ENCODE results near the gene SH3RF1. TPM values are rescaled to one million over a fixed set of nuclear protein-coding genes. Genes with fewer than 3 reads are reported as not detected.
"Not testable (repeated sequence)": the region's sequence is repeated elsewhere in the genome, so short reads cannot be mapped to it uniquely, and the experiment has no call there.

Gene SH3RF1
- total RNA-seq, 1 donor = 57.8 TPM

GRCh38 chr4:169309326-169309967, 38.7 kb upstream of the SH3RF1 start:
- DNase-seq (ENCODE audit: low read depth) = no peak
- TF ChIP-seq CTCF (IDR thresholded peaks at IDR 0.05; ENCODE audit: insufficient read depth, low read length) = no peak
- H3K4me3 ChIP-seq (ENCODE audit: low read depth, low read length) = no peak overlapping the region

GRCh38 chr4:169307576-169307975, 36.8 kb upstream of the SH3RF1 start:
- H3K4me3 ChIP-seq (ENCODE audit: low read depth, low read length) = no peak overlapping the region
- no peak for TF ChIP-seq CTCF (IDR thresholded peaks at IDR 0.05; ENCODE audit: insufficient read depth, low read length)
- no peak for DNase-seq (ENCODE audit: low read depth)

GRCh38 chr4:169305651-169306050, 34.9 kb upstream of the SH3RF1 start:
- DNase-seq (ENCODE audit: low read depth) = no peak
- H3K4me3 ChIP-seq (ENCODE audit: low read depth, low read length) = no peak overlapping the region
- TF ChIP-seq CTCF (IDR thresholded peaks at IDR 0.05; ENCODE audit: insufficient read depth, low read length) = no peak

GRCh38 chr4:169305173-169305572, 34.4 kb upstream of the SH3RF1 start:
- H3K4me3 ChIP-seq (ENCODE audit: low read depth, low read length) = no peak overlapping the region
- no peak for DNase-seq (ENCODE audit: low read depth)
- no peak for TF ChIP-seq CTCF (IDR thresholded peaks at IDR 0.05; ENCODE audit: insufficient read depth, low read length)

- no peak for DNase-seq (ENCODE audit: low read depth)
- TF ChIP-seq CTCF (IDR thresholded peaks at IDR 0.05; ENCODE audit: insufficient read depth, low read length) = no peak
- H3K4me3 ChIP-seq (ENCODE audit: low read depth, low read length) = no peak overlapping the region
Measured at GRCh38 chr4:169295822-169296221, 25.1 kb upstream of the SH3RF1 start.

- H3K4me3 ChIP-seq (ENCODE audit: low read depth, low read length) = no peak overlapping the region
- no peak for TF ChIP-seq CTCF (IDR thresholded peaks at IDR 0.05; ENCODE audit: insufficient read depth, low read length)
- DNase-seq (ENCODE audit: low read depth) = no peak
Measured at GRCh38 chr4:169293343-169294176, 22.8 kb upstream of the SH3RF1 start.

GRCh38 chr4:169287983-169288382, 17.2 kb upstream of the SH3RF1 start:
- not testable (repeated sequence) for DNase-seq (ENCODE audit: low read depth); H3K4me3 ChIP-seq (ENCODE audit: low read depth, low read length)
